Spinal cord (tissue), 10 donors: ENCODE data around the gene NEUROG2. TPM values are rescaled to one million over a fixed set of nuclear protein-coding genes. Genes with fewer than 3 reads are reported as not detected.
A peak's percentile ranks its signal among the peaks of the same experiment; 100 is the strongest.

Experiments used
- DNase-seq, 6 donors: peaks; one replicate each; pipeline versions ENCODE4 v3.0.0 to v3.0.0-alpha.2; 2013 to 2015; ENCODE audit warnings: low spot score in 6 of 6, low read depth in 4 of 6
- H3K27ac ChIP-seq: one replicate; pipeline ENCODE4 v1.5.1; 2013; ENCODE audit warnings: low read depth, low read length, control low read depth
- H3K27me3 ChIP-seq: one replicate; pipeline ENCODE4 v1.6.1; 2013; ENCODE audit warnings: low read length; ENCODE audit not compliant: control insufficient read depth, insufficient read depth
- H3K36me3 ChIP-seq: one replicate; pipeline ENCODE4 v1.6.1; 2013; ENCODE audit warnings: low read length; ENCODE audit not compliant: control insufficient read depth, insufficient read depth
- H3K4me1 ChIP-seq: one replicate; pipeline ENCODE4 v1.6.1; 2013; ENCODE audit warnings: low read length; ENCODE audit not compliant: control insufficient read depth, insufficient read depth
- H3K4me3 ChIP-seq: one replicate; pipeline ENCODE4 v1.5.1; 2013; ENCODE audit warnings: low read depth, low read length, control low read depth
- H3K9me3 ChIP-seq: one replicate; pipeline ENCODE4 v1.6.1; 2013; ENCODE audit warnings: low read length; ENCODE audit not compliant: control insufficient read depth, insufficient read depth
- WGBS: methylation state at CpG from one replicate; pipeline ENCODE4 v1.1.5; 2013; ENCODE audit warnings: missing lambda C conversion rate; ENCODE audit not compliant: insufficient coverage; 5-methylcytosine and 5-hydroxymethylcytosine counted together
- polyA plus RNA-seq, 2 donors: library from polyadenylated mRNA; unstranded; fragments of 120-200 nt; gene quantifications; one replicate each; pipeline ENCODE4 v1.2.1, GENCODE V29; 2013; ENCODE audit not compliant: insufficient read length in 2 of 2
- total RNA-seq, 2 donors: library from RNA; depleted of rRNA in 1 of 2; stranded (reverse); fragments of 120-200 nt in 1 of 2; fragments of >200 nt in 1 of 2; gene quantifications; one replicate each; pipeline versions ENCODE4 v1.2.3 to v1.2.4, GENCODE V29; 2013 to 2014
- donor health status: healthy.

Gene NEUROG2
- total and polyA plus RNA-seq, 4 donors, result 0.79 to 1.3 (median 1.1) TPM

- Histone ChIP-seq H3K36me3 (no peaks in the 10 kb centered on the region), H3K4me3 (peak overlapping the region; percentile 68), H3K27ac (peak overlapping the region; percentile 64), H3K9me3 (no peaks in the 10 kb centered on the region), H3K27me3 (peaks cover 96% of the 10 kb centered on the region), H3K4me1 (peaks cover 47% of the 10 kb centered on the region)
- DNase-seq, result peak in 2 of 6 donors; percentile 77 to 82
- WGBS, result under 1% methylated on average over 87 of the region's 96 CpGs
Measured at GRCh38 chr4:112515198-112516065, 548 bp downstream of the NEUROG2 start.

GRCh38 chr4:112514647-112515197 lies 1.3 kb downstream of the NEUROG2 start:
- peaks cover 49% of the 10 kb centered on the region for H3K4me1 ChIP-seq
- H3K27me3 ChIP-seq, result peaks cover 96% of the 10 kb centered on the region
- no peaks in the 10 kb centered on the region for H3K36me3 ChIP-seq
- DNase-seq, result peak in 2 of 6 donors; percentile 66 to 69
- no peaks in the 10 kb centered on the region for H3K9me3 ChIP-seq
- under 1% methylated on average over 52 of the region's 52 CpGs for WGBS
- H3K27ac ChIP-seq, result peak overlapping the region; percentile 7
- peak overlapping the region; percentile 68 for H3K4me3 ChIP-seq

- Histone ChIP-seq H3K4me3 (peak overlapping the region; percentile 68), H3K4me1 (peaks cover 55% of the 10 kb centered on the region), H3K27ac (peak overlapping the region; percentile 7), H3K36me3 (no peaks in the 10 kb centered on the region), H3K27me3 (peaks cover 96% of the 10 kb centered on the region), H3K9me3 (no peaks in the 10 kb centered on the region)
- WGBS, result 8% methylated on average over 10 of the region's 15 CpGs
- peak in 2 of 6 donors; percentile 52 to 66 for DNase-seq
Measured at GRCh38 chr4:112513971-112514646, 1.9 kb downstream of the NEUROG2 start.

GRCh38 chr4:112511803-112512118 lies 4.2 kb downstream of the NEUROG2 start:
- Histone ChIP-seq H3K4me1 (peaks cover 53% of the 10 kb centered on the region), H3K36me3 (no peaks in the 10 kb centered on the region), H3K27me3 (peaks cover 84% of the 10 kb centered on the region), H3K9me3 (no peaks in the 10 kb centered on the region), H3K4me3 (no peak overlapping the region), H3K27ac (no peak overlapping the region)
- DNase-seq, result peak in 2 of 6 donors; percentile 14 to 30
- 92% methylated on average over 2 of the region's 4 CpGs for WGBS

- H3K27ac ChIP-seq, result no peak overlapping the region
- DNase-seq, result peak in 2 of 6 donors; percentile 89 to 91
- H3K4me3 ChIP-seq, result peak overlapping the region; percentile 44
- H3K36me3 ChIP-seq, result no peaks in the 10 kb centered on the region
- peaks cover 84% of the 10 kb centered on the region for H3K27me3 ChIP-seq
- H3K4me1 ChIP-seq, result peaks cover 48% of the 10 kb centered on the region
- 7% methylated on average over 26 of the region's 40 CpGs for WGBS
- no peaks in the 10 kb centered on the region for H3K9me3 ChIP-seq
Measured at GRCh38 chr4:112511093-112511802, 4.7 kb downstream of the NEUROG2 start.

- peak overlapping the region; percentile 44 for H3K4me3 ChIP-seq
- peaks cover 83% of the 10 kb centered on the region for H3K27me3 ChIP-seq
- H3K36me3 ChIP-seq, result no peaks in the 10 kb centered on the region
- H3K27ac ChIP-seq, result no peak overlapping the region
- peak in 2 of 6 donors; percentile 77 for DNase-seq
- under 1% methylated on average over 23 of the region's 34 CpGs for WGBS
- no peaks in the 10 kb centered on the region for H3K9me3 ChIP-seq
- peaks cover 40% of the 10 kb centered on the region for H3K4me1 ChIP-seq
Measured at GRCh38 chr4:112510291-112511092, 5.5 kb downstream of the NEUROG2 start.

- peaks cover 79% of the 10 kb centered on the region for H3K27me3 ChIP-seq
- H3K36me3 ChIP-seq, result no peaks in the 10 kb centered on the region
- H3K27ac ChIP-seq, result no peak overlapping the region
- peaks cover 30% of the 10 kb centered on the region for H3K4me1 ChIP-seq
- peak in 2 of 6 donors; percentile 78 to 79 for DNase-seq
- H3K4me3 ChIP-seq, result peak overlapping the region; percentile 44
- H3K9me3 ChIP-seq, result no peaks in the 10 kb centered on the region
- WGBS, result 1% methylated on average over 31 of the region's 46 CpGs
Measured at GRCh38 chr4:112509243-112510141, 6.5 kb downstream of the NEUROG2 start.

- Histone ChIP-seq H3K27me3 (peaks cover 69% of the 10 kb centered on the region), H3K4me3 (no peak overlapping the region), H3K27ac (no peak overlapping the region), H3K9me3 (no peaks in the 10 kb centered on the region), H3K4me1 (peaks cover 27% of the 10 kb centered on the region), H3K36me3 (no peaks in the 10 kb centered on the region)
- DNase-seq, result peak in 2 of 6 donors; percentile 48 to 78
- 5% methylated on average over 5 of the region's 6 CpGs for WGBS
Measured at GRCh38 chr4:112508356-112508755, 7.6 kb downstream of the NEUROG2 start.
